Measurements from ENCODE around the gene ADARB1. TPM values are rescaled to one million over a fixed set of nuclear protein-coding genes. Genes with fewer than 3 reads are reported as not detected.

ADARB1 gene
- total RNA-seq, 1 experiment from 2014 or later = 29.6 TPM

DNA sequence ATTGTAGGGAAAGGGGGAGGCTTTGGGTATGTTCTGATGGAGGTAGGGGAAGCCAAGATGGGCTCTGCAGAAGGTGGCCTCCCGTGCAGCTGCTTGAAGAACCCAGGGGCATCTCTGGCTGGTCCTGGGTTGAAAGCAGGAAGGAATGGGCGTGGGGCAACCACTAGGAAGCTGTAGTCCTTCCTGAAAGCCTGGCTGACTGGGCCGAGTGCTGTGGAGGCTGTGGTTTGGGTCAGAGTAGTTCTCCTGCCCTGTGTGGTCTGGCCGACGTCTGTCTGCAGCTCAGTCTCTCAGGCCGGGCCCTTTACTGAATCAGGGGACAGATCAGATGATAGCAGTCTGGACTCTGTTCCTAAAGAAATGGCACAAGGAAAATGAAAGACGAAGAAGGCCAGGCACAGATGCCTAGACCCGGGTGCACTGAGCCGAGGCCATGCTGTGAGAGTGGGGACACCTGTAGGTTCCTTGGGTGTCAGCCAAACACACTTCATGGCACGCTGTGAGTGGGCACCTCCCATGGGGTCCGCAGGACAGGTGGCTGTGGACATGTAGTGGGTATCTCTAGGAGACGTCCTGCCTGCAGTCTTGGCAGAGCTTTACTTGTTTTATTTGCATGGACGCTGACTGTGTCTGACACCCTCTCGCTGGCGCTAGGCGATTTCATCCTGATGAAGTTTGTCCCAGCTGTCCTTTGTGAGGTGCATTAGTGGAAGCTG, 126.4 kb downstream of the ADARB1 start:
- DNase-seq (ENCODE audit: low read depth) = no peak

- DNase-seq (ENCODE audit: low read depth) = no peak
These were observed 128.0 kb downstream of the ADARB1 start for GRCh38 chr21:45202344-45202743.

GRCh38 chr21:45202889-45203288, 128.5 kb downstream of the ADARB1 start:
- DNase-seq (ENCODE audit: low read depth) = no peak

- no peak for DNase-seq (ENCODE audit: low read depth)
These were observed 129.6 kb downstream of the ADARB1 start for GRCh38 chr21:45203983-45204382.

- DNase-seq (ENCODE audit: low read depth) = no peak
These were observed 130.0 kb downstream of the ADARB1 start for GRCh38 chr21:45204395-45204794.

DNA sequence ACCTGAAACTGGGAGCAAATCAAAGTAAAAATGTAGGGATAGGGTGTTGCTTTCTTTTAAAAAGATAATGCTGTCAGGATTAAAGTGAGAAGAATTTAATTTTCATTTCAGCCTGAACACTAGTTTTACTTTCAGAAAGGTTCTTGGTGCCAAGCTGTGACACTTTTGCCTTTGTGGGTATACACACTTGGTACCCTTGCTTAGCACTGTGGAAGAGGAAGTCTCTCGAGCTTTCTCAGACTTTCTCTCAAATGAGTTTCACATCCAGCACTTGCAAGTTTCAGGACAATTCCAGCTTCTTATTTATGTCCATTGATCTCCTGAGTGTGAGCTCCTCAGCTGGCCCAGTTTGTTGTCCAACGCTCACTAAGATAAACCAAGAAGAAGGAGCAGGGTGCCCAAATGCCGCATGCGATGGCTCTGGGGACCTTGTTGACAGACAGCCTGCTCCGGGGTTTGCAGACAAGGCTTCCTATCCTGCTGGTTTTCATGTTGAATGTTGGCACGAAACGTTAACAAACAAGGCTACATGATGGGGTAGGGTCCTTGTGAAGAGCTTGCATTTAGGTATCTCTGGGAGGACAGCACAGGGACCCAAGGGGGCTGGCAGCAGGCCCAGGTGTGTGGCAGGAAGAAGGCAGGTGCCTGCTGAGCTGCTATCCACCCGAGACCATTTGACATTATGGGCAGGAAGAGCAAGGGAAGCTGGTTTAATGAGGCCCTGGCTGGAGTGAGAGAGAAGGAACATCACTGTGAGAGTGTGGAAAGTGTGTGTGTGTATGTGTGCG, 133.7 kb downstream of the ADARB1 start:
- DNase-seq (ENCODE audit: low read depth) = no peak

- peak; percentile 23 for DNase-seq (ENCODE audit: low read depth)
These were observed 134.2 kb downstream of the ADARB1 start for GRCh38 chr21:45208627-45208951.

- peak; percentile 66 for DNase-seq (ENCODE audit: low read depth)
These were observed 134.7 kb downstream of the ADARB1 start for GRCh38 chr21:45209046-45209445.

GRCh38 chr21:45209685-45210284, 135.4 kb downstream of the ADARB1 start:
- DNase-seq (ENCODE audit: low read depth) = no peak

- DNase-seq (ENCODE audit: low read depth) = no peak
These were observed 136.1 kb downstream of the ADARB1 start for GRCh38 chr21:45210461-45210983.

DNA sequence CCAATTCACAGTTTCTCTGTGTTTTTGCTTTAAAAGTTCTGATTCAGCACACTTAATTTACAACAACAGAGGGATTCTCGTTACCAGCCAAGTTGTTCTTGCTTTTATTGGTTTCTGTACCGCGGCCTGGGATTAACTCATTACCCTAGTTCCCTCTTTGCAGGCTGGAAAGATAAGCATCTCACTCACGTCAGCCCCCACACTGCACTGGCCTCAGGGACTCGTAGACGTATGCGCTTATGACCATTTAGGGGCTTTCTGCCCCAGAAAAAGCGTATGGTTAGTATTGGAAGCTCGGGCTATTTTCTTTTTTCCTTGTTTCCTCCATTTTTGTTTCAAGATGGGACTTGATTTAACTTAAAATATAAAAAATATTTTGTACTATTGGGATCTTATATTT, 137.3 kb downstream of the ADARB1 start:
- DNase-seq (ENCODE audit: low read depth) = no peak

DNA sequence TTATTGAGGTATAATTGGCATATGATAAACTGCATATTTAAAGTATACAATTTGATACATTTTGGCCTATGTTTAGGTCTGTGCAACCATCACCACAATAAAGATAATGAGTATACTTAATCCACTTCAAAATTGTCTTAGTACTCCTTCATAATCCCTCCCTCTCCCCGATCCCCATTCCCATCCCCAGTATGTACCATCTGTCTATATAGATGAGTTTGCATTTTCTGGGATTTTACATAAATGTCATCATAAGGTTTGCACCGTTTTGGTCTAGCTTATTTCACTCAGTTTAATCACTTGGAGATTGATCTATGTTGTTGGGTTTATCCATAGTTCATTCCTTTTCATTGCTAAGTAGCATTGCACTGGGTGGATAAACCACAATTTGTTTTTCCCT, 139.0 kb downstream of the ADARB1 start:
- no peak for DNase-seq (ENCODE audit: low read depth)

GRCh38 chr21:45215213-45215612, 140.8 kb downstream of the ADARB1 start:
- no peak for DNase-seq (ENCODE audit: low read depth)

- no peak for DNase-seq (ENCODE audit: low read depth)
These were observed 142.6 kb downstream of the ADARB1 start for GRCh38 chr21:45217010-45217409.

DNA sequence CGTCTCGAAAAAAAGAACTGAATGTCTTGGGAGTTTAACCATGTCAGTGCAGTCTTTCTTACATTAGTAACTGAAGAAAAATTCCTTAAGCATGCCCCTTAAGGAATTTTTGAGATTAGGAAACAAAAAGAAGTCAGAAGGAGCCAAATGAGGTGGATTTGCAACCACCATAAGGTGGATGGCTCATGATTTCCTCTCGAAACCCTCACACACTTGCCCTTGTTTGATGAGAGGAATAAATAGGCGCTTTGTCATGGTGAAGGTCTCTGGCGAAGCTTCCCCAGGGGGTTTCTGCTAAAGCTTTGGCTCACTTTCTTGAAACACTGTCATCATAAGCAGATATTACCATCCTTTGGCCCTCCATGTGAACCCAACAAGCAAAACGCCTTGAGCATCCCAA, 145.1 kb downstream of the ADARB1 start:
- no peak for DNase-seq (ENCODE audit: low read depth)

- DNase-seq (ENCODE audit: low read depth) = no peak
These were observed 145.7 kb downstream of the ADARB1 start for GRCh38 chr21:45220071-45220481.

DNA sequence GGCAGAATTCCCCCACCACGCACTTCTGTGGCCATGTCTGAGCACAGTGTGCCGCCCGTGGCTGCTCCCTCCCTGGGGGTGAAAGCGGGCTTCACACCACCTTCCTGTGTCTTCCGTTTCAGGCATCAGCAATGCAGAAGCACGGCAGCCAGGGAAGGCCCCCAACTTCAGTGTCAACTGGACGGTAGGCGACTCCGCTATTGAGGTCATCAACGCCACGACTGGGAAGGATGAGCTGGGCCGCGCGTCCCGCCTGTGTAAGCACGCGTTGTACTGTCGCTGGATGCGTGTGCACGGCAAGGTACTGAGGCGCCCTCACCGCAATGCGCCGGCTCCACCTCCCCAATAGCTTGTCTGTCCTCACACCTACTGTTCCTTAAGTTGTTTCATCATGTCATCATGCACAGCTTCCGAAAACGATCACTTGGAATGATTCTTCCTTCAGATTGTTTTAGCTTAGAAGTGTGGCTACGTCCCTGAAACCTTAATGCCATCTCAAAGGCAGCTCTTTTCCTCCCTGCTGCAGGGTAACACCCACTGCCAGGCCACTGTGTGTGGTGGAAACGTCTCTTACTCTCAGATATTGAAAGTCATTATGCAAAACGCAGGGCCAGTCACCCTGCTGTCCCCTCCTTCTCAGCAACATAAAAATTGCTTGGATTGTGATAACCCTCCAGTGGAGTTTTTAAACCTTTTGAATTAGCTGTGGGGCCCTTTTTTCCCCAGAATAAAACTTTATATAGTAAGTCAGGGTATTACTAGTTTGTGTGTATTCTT, 146.5 kb downstream of the ADARB1 start:
- DNase-seq (ENCODE audit: low read depth) = no peak

- DNase-seq (ENCODE audit: low read depth) = no peak
These were observed 147.6 kb downstream of the ADARB1 start for GRCh38 chr21:45222001-45222400.

GRCh38 chr21:45223236-45224185, 149.1 kb downstream of the ADARB1 start:
- no peak for DNase-seq (ENCODE audit: low read depth)

DNA sequence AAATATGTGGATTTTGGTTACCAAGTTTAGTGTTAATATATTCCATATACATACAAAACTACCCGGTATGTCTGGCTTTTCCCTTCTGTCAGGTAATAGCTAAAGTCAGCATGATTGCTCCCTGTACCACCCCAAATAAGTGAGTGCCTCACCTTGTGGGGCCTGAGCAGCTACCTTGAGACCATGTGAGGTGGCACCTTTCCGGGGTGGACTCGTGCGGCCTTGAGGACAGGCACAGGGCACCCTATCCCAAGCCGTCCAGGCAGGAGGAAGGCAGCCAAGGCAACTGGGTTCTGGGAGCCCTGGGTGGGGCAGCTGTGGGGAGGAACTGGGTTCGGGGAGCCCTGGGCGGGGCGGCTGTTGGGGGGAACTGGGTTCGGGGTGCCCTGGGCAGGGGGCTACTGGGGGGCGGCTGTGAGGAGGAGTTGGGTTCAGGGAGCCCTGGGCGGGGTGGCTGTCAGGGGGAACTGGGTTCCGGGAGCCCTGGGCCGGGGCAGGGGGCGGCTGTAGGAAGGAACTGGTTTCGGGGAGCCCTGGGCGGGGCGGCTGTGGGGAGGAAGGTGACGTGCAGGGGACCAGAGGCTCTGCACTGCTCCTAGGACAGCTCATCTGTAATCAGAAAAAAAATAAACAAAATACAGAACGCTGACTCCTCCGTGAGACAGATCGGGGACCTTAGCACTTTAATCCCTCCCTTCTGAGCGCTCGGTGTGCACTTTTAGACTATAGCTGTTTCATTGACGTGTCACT, 150.0 kb downstream of the ADARB1 start:
- no peak for DNase-seq (ENCODE audit: low read depth)
